ENCODE measurements around the gene LYAR. TPM values are rescaled to one million over a fixed set of nuclear protein-coding genes. Genes with fewer than 3 reads are reported as not detected.

Gene LYAR
- total and polyA plus RNA-seq, 2 of the 13 experiments (the other 11 are each of a cell fraction or from before 2014, with no cell fraction given): 7.8 to 94.2 TPM

- TF ChIP-seq ZMYM2 (CRISPR knock-in tag; IDR thresholded peaks at IDR 0.05): no peak
- TF ChIP-seq, protein P1, sequence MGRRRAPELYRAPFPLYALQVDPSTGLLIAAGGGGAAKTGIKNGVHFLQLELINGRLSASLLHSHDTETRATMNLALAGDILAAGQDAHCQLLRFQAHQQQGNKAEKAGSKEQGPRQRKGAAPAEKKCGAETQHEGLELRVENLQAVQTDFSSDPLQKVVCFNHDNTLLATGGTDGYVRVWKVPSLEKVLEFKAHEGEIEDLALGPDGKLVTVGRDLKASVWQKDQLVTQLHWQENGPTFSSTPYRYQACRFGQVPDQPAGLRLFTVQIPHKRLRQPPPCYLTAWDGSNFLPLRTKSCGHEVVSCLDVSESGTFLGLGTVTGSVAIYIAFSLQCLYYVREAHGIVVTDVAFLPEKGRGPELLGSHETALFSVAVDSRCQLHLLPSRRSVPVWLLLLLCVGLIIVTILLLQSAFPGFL (CRISPR knock-in tag; IDR thresholded peaks at IDR 0.05): no peak
- TF ChIP-seq HDAC6 (IDR thresholded peaks at IDR 0.05; ENCODE audit: low read depth, low read length): no peak
- TF ChIP-seq, protein P2, sequence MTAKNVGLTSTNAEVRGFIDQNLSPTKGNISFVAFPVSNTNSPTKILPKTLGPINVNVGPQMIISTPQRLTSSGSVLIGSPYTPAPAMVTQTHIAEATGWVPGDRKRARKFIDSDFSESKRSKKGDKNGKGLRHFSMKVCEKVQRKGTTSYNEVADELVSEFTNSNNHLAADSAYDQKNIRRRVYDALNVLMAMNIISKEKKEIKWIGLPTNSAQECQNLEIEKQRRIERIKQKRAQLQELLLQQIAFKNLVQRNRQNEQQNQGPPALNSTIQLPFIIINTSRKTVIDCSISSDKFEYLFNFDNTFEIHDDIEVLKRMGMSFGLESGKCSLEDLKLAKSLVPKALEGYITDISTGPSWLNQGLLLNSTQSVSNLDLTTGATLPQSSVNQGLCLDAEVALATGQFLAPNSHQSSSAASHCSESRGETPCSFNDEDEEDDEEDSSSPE (CRISPR knock-in tag; IDR thresholded peaks at IDR 0.05): peak; percentile 86
- TF ChIP-seq ZSCAN25 (CRISPR knock-in tag; IDR thresholded peaks at IDR 0.05): peak; percentile 53; the same call in 1 of the 2 replicates
- TF ChIP-seq PHB2 (IDR thresholded peaks at IDR 0.05; ENCODE audit: partially characterized antibody): no peak
- TF ChIP-seq, protein P3, sequence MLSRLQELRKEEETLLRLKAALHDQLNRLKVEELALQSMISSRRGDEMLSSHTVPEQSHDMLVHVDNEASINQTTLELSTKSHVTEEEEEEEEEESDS (CRISPR knock-in tag; IDR thresholded peaks at IDR 0.05; ENCODE audit: borderline replicate concordance): no peak; the same call in 1 of the 2 replicates
- peak; percentile 81 for TF ChIP-seq ZNF564 (CRISPR knock-in tag; IDR thresholded peaks at IDR 0.05)
- no peak for TF ChIP-seq HNF4G (IDR thresholded peaks at IDR 0.05; ENCODE audit: borderline replicate concordance, low read depth, low read length)
- no peak for TF ChIP-seq HNF4G (CRISPR knock-in tag; IDR thresholded peaks at IDR 0.05; ENCODE audit: borderline replicate concordance, low read depth)
- 0 out of 2 replicates have a peak, but pooled peaks have one; percentile 53 for TF ChIP-seq ATF2 (CRISPR knock-in tag; IDR thresholded peaks at IDR 0.05)
- peak; percentile 74 to 94; a peak in 3 of 4 replicates for TF ChIP-seq POLR2A (IDR thresholded peaks at IDR 0.05; ENCODE audit: insufficient read depth in 1 of 2, low read depth in 2 of 2, low read length in 2 of 2)
- TF ChIP-seq SMAD3 (CRISPR knock-in tag; IDR thresholded peaks at IDR 0.05): 0 out of 2 replicates have a peak, but pooled peaks have one; percentile 49
- peak; percentile 22; the same call in 1 of the 2 replicates for TF ChIP-seq ZNF431 (CRISPR knock-in tag; IDR thresholded peaks at IDR 0.05; ENCODE audit: borderline replicate concordance, low read depth)
- TF ChIP-seq, protein P4, sequence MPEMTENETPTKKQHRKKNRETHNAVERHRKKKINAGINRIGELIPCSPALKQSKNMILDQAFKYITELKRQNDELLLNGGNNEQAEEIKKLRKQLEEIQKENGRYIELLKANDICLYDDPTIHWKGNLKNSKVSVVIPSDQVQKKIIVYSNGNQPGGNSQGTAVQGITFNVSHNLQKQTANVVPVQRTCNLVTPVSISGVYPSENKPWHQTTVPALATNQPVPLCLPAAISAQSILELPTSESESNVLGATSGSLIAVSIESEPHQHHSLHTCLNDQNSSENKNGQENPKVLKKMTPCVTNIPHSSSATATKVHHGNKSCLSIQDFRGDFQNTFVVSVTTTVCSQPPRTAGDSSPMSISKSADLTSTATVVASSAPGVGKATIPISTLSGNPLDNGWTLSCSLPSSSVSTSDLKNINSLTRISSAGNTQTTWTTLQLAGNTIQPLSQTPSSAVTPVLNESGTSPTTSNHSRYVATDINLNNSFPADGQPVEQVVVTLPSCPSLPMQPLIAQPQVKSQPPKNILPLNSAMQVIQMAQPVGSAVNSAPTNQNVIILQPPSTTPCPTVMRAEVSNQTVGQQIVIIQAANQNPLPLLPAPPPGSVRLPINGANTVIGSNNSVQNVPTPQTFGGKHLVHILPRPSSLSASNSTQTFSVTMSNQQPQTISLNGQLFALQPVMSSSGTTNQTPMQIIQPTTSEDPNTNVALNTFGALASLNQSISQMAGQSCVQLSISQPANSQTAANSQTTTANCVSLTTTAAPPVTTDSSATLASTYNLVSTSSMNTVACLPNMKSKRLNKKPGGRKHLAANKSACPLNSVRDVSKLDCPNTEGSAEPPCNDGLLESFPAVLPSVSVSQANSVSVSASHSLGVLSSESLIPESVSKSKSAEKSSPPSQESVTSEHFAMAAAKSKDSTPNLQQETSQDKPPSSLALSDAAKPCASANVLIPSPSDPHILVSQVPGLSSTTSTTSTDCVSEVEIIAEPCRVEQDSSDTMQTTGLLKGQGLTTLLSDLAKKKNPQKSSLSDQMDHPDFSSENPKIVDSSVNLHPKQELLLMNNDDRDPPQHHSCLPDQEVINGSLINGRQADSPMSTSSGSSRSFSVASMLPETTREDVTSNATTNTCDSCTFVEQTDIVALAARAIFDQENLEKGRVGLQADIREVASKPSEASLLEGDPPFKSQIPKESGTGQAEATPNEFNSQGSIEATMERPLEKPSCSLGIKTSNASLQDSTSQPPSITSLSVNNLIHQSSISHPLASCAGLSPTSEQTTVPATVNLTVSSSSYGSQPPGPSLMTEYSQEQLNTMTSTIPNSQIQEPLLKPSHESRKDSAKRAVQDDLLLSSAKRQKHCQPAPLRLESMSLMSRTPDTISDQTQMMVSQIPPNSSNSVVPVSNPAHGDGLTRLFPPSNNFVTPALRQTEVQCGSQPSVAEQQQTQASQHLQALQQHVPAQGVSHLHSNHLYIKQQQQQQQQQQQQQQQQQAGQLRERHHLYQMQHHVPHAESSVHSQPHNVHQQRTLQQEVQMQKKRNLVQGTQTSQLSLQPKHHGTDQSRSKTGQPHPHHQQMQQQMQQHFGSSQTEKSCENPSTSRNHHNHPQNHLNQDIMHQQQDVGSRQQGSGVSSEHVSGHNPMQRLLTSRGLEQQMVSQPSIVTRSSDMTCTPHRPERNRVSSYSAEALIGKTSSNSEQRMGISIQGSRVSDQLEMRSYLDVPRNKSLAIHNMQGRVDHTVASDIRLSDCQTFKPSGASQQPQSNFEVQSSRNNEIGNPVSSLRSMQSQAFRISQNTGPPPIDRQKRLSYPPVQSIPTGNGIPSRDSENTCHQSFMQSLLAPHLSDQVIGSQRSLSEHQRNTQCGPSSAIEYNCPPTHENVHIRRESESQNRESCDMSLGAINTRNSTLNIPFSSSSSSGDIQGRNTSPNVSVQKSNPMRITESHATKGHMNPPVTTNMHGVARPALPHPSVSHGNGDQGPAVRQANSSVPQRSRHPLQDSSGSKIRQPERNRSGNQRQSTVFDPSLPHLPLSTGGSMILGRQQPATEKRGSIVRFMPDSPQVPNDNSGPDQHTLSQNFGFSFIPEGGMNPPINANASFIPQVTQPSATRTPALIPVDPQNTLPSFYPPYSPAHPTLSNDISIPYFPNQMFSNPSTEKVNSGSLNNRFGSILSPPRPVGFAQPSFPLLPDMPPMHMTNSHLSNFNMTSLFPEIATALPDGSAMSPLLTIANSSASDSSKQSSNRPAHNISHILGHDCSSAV (CRISPR knock-in tag; IDR thresholded peaks at IDR 0.05; ENCODE audit: borderline replicate concordance): no peak
- TF ChIP-seq DNMT1 (CRISPR knock-in tag; IDR thresholded peaks at IDR 0.05): peak; percentile 57; the same call in 1 of the 2 replicates
Observed at GRCh38 chr4:4289941-4290850, at the start of gene LYAR, which contains the start of gene ZBTB49 (continued).

Measured in HepG2 (cell line).